Activated CD4-positive, CD25-positive, alpha-beta regulatory T cell treated with anti-CD3 and anti-CD28 coated beads, Interleukin-2, amount 50 U/mL, for 72 hours (primary cell): ENCODE measurements around the gene SLC13A1.

Experiments used
- DNase-seq: peaks from one replicate; pipeline ENCODE4 v3.0.0; 2021

SLC13A1 gene

DNA sequence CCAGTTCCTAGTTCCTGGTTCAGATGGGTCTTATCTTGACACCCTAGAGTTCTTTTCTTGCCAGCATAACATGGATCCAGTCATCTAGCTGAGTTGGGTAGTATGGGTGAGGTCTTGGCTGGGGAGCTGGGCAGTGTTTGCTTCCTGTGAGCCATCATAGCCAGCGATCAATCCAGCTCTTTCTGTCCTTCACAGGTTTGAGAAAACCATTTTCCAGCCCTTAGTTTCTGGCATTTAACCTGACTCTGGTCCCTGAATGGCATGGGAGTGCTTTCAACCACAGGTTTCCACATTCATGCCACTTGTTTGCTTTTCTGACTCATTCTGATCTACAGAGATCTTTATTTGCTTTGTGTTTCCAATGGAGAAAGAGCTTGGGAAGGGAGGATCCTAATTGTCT, 8.6 kb downstream of the SLC13A1 start:
- DNase-seq = no peak

DNA sequence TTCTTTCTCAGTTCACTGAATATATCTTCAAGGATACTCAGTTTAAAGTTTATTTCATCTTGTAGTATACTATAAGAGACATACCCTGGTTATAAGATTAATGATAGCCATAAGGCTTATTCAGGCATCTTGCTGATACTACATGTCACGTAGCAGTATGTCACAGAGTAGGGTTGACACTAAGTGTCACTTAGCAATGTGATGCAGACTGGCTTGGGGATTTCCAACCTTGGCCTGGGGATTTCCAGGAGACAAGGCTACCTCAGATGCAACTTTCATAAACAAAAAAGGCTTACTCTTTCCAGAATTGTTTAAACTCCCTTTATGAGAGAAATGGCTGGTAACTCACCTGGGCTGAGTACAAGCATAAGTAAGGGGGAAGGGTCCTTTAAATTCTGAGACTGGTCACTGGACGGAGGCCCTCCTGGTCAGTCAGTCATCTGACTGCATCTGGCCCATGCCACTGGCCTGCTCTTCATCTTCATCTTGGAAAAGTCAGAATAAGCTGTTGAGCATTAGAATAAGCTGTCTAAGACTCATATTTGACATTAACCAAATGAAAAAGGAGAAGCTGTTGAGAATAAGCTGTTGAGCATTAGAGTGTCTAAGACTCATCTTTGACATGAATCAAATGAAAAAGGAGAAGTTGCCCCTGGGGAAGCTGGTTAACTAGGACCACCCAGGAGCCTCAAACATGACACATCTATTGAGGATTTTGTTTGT, 9.5 kb downstream of the SLC13A1 start:
- no peak for DNase-seq

- DNase-seq = no peak
These were observed 14.0 kb downstream of the SLC13A1 start for GRCh38 chr7:123185756-123186155.

DNA sequence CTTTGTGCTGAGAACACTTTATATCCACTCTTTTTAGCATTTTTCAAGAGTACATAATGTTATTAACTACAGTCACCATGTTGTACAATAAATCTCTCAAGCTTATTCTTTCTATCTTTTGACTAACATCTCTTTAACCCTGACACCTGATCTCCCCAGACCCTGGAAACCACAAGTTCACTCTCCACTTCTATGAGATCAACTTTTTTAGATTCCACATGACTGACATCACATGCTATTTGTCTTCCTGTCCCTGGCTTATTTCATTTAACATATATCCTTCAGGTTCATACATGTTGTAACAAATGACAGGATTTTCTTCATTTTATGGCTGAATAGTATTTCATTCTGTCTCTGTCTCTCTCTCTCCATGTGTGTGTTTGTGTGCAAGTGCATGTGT, 15.5 kb downstream of the SLC13A1 start:
- no peak for DNase-seq

GRCh38 chr7:123183431-123183830, 16.3 kb downstream of the SLC13A1 start:
- DNase-seq = no peak

- no peak for DNase-seq
These were observed 22.3 kb downstream of the SLC13A1 start for GRCh38 chr7:123177442-123177841.

GRCh38 chr7:123170333-123171246, 29.2 kb downstream of the SLC13A1 start:
- DNase-seq = no peak

DNA sequence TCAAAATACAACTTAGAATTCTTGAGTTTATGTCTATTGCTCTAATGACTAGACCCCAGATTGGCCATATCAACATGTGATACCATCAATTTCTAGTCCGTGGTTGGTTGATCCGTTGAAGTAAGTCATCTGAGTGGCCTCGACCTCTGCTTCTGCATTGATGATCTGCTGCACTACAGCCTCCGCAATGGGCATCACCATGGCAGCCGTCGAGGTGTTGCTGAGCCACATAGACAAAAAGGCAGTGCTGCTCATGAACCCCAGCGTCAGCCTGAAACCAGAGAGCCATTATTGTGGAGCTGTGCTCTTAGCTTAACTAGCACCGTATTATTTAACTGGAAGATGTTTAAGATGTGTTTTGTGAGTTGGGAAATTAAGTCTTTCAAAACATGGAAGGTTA, 30.7 kb downstream of the SLC13A1 start:
- DNase-seq = no peak

- DNase-seq = no peak
These were observed 42.2 kb downstream of the SLC13A1 start for GRCh38 chr7:123157606-123158005.

DNA sequence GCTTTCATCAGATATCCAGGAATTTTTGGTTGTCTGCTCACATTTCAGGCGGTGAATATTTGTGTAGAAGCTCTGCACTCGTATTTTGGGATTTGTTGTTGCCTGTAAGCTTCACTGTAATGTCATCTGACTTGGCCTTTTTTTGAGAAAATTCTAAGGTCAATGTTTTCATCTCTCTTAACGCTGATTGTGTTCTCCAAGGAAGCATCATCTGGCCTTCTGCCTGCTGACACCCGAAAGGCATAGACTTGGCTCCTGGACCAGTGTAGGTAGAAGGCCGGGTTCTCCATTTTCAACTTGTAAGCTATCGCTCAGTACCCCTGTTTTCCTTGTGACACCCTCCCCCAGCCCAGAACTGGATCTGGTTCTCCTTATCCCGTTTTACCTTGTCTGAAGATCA, 44.2 kb downstream of the SLC13A1 start:
- no peak for DNase-seq

GRCh38 chr7:123154231-123154860, 45.4 kb downstream of the SLC13A1 start:
- DNase-seq = no peak

DNA sequence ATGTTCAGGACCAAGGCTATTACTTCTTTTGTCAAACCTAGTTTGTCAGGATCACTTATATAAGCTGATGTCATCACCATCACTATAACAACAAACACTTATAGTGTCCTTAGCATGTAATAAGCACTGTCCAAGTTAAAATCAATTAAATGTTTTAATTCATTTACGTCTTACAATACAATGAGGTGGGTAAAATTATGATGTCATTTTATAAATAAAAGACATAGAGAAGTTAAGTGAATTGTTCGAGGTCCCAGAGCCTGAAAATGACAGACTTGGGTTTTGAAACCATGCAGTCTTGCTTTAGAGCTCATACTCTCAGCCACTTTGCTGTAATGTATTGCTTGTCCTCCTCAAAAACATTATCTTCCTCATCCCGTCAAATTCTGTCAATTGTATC, 48.3 kb downstream of the SLC13A1 start:
- no peak for DNase-seq

GRCh38 chr7:123148813-123149212, 51.0 kb downstream of the SLC13A1 start:
- no peak for DNase-seq

DNA sequence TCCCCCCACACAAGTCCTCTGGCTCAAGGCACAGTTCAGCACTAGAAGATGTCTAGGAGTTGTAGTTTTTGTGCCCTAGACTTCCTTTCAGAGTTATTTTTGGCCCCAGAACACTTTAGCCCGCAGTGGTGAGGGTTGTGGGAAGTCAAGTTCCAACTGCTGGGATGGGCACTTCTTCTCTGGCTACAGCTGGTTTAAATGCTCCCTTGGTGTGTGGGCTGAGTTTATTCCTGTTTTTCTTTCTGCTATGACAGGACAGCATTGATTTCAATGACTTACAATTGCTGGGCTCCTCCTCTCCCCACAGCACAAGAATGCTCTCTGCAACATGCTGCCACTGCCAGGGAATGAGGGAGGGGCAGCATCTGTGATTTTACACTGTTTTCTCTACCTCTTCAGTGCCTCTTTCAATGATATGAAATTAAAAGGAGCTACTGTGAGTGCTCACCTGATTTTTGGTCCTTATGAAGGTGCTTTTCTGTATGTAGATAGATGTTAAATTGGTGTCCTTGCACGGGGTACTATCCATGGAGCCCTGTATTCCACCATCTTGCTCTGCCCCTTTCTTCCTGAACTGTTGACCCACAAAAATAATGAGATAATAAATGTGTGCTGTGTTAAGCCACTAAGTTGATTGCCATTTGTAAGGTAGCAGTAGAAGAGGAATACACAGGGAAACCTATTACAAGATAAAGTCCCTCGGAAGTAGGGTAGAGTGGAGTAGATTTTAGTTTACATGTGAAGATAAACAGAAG, 56.3 kb downstream of the SLC13A1 start:
- no peak for DNase-seq

DNA sequence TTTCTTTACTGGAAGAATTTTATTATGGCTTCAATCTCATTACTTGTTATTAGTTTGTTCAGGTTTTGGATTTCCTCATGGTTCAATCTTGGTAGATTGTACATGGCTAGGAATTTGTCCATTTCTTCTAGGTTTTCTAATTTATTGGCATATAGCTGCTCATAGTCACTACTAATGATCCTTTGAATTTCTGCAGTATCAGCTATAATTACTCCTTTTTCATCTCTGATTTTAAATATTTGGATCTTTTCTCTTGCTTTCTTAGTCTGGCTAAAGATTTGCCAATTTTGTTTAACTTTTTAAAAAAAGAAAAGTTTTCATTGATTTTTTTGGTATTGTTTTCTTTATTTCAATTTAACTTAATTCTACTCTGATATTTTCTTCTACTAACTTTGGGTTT, 59.2 kb downstream of the SLC13A1 start:
- no peak for DNase-seq

DNA sequence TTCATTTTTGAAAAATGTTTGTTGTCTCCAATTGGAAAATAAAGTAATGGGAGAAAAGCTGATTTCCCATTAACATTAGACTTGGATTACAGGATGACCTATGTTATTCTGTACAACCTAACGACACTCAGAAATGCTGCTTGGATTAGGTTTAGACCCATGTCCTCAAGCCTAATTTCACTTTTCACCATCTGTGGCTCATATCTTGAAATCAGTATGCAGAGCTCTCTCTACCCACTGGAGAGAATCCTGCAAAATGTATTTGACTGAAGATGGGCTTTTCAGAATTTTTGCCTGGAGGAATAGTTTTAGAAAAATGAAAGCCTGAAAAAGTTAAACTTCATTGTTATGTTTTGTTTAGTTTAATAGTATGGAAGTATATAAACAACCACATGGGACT, 63.8 kb downstream of the SLC13A1 start:
- no peak for DNase-seq

DNA sequence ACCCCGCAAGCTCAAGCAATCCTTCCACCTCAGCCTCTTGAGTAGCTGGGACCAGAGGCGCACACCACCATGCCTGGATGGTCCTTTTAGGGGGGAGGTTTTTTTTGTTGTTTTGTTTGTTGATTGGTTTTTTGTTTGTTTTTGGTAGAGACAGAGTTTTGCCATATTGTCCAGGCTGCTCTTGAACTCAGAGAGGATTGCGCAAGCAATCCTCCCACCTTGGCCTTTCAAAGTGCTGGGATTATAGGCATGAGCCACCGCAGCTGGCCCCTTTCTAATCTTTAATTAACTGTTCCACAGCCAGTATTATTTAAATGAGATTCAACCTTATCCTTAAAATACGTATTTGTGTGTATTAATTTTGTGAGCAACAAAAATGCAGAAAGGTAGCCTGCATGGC, 65.8 kb downstream of the SLC13A1 start:
- DNase-seq = no peak

DNA sequence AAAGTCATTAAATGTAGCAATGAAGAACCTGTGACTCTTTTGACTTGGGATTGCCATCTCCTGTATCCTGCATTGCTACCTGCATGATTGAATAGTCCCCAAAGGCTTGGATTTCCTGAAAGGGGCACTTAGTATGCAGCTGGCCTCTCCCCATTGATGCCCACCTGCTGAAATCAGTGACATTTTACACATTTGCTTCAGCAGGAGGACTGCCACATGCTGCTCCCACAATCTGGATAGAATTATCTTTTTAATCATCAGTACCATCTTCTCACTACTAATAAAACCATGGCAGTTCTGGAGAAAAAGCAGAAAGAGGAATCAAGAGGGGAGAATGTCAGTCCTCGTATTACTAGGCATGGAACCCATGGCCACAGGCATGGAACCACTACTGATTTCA, 67.8 kb downstream of the SLC13A1 start:
- no peak for DNase-seq

DNA sequence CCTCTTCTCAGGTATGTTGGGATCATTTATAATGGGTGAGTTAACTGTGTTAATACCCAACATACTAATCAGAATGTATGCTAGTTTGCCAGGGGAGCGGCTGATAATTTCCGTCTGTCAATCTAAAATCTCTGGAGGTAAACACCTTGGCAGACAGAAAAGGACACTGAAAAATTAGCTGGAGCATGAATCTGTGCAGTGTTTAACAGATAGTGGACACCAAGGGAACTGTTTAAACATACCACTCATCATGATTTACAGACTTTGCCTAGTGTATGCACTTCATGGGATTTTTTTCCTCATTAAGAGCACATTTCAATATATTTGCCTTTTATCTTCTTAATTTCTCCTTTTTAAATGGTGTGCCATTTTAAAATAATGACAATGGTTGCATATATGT, 68.2 kb downstream of the SLC13A1 start:
- DNase-seq = no peak

- no peak for DNase-seq
These were observed 68.6 kb downstream of the SLC13A1 start for GRCh38 chr7:123131140-123131539.

DNA sequence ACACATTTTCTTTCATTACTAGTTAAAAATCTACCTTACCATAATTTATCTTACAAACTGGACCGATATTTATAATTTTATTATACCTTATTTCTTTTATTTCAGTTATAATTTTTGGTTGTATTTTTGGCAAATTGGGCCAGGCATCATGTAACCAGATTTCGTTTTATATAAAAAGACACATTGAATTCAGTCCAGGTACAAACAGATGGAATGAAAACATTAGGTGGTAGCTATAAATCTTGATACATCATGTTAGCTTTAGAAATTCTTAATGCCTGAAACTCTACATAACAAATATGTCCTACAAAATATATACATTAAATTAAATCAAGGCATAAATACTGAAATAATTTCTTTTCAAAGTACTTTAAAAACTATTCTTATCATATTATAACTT, 73.1 kb downstream of the SLC13A1 start:
- DNase-seq = no peak

DNA sequence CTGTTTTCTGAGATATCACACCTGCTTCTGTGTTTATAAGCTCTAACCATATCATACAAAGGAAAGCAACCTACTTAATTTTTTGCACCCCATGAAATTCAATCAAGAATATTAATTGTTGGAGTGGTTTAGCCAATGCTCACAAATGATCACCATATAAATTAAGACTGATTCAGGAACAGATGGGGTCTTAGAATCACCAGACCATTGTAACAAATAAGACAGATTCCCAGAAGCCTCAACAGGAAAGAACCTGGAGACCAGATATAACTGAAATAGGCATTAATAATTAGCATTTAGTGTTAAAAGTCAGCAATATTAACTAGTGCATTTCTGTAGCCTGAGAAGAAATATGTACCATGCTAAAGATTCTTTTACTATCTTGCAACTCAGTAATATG, 73.6 kb downstream of the SLC13A1 start:
- DNase-seq = no peak

GRCh38 chr7:123125231-123125630, 74.5 kb downstream of the SLC13A1 start:
- DNase-seq = no peak
